Fibroblast of the aortic adventitia (primary cell): Measurements from ENCODE around the gene RNLS. TPM values are rescaled to one million over a fixed set of nuclear protein-coding genes. Genes with fewer than 3 reads are reported as not detected.

ENCODE experiments used
- DNase-seq: peaks from one replicate; pipeline ENCODE4 v3.0.0-alpha.2; 2010; ENCODE audit warnings: low read depth
- H3K4me3 ChIP-seq: 2 replicates; pipeline ENCODE4 v1.5.1; 2011; ENCODE audit warnings: low read depth, mild to moderate bottlenecking, control low read depth, low read length, moderate library complexity
- CTCF ChIP-seq: IDR thresholded peaks from 2 replicates; pipeline ENCODE4 v1.5.1; 2011; ENCODE audit warnings: mild to moderate bottlenecking, low read length, control low read depth, inconsistent platforms; ENCODE audit not compliant: insufficient read depth
- total RNA-seq: library from RNA; depleted of rRNA; stranded (reverse); fragments of >200 nt; gene quantifications from 2 replicates; pipeline ENCODE4 v1.2.3, GENCODE V29; 2012; ENCODE audit warnings: low replicate concordance

RNLS gene
- total RNA-seq, 1 donor, result 16.8 TPM

GRCh38 chr10:88409824-88410223 is 173.3 kb downstream of the RNLS start:
- H3K4me3 ChIP-seq, result no peak overlapping the region
- no peak for DNase-seq
- TF ChIP-seq CTCF, result no peak

GRCh38 chr10:88409236-88409635 is 173.9 kb downstream of the RNLS start:
- no peak for TF ChIP-seq CTCF
- H3K4me3 ChIP-seq, result no peak overlapping the region
- peak; percentile 36 for DNase-seq

GRCh38 chr10:88408096-88408495 is 175.0 kb downstream of the RNLS start:
- TF ChIP-seq CTCF, result no peak
- H3K4me3 ChIP-seq, result no peak overlapping the region
- peak; percentile 51 for DNase-seq

GRCh38 chr10:88404133-88404532 is 179.0 kb downstream of the RNLS start:
- no peak for TF ChIP-seq CTCF
- no peak overlapping the region for H3K4me3 ChIP-seq
- no peak for DNase-seq

- H3K4me3 ChIP-seq, result no peak overlapping the region
- peak; percentile 46 for TF ChIP-seq CTCF
- DNase-seq, result peak; percentile 57
These were observed 181.3 kb downstream of the RNLS start for GRCh38 chr10:88401671-88402347.

GRCh38 chr10:88399240-88399639 is 183.9 kb downstream of the RNLS start:
- no peak for DNase-seq
- H3K4me3 ChIP-seq, result no peak overlapping the region
- TF ChIP-seq CTCF, result no peak

- no peak for DNase-seq
- no peak overlapping the region for H3K4me3 ChIP-seq
- TF ChIP-seq CTCF, result no peak
These were observed 187.4 kb downstream of the RNLS start for GRCh38 chr10:88395677-88396076.
